HEK293 (cell line): ENCODE measurements around the gene GMPR2.

Source experiments
- CTCF ChIA-PET: fragments of 350-600 bp; formaldehyde crosslinking; extraction: SDS; loops from one replicate; lab custom pipeline; 2021; ENCODE audit warnings: antibody characterized with exemption; lab: Yijun Ruan, JAX
- POLR2A ChIA-PET: fragments of 300-600 bp; formaldehyde crosslinking; extraction: SDS; loops from one replicate; lab custom pipeline; 2020; ENCODE audit warnings: antibody characterized with exemption, inconsistent platforms; lab: Yijun Ruan, JAX
- H3K27ac ChIP-seq: fragments of 200-500 bp; sonication (Bioruptor generic); 2 replicates; pipeline ENCODE4 v1.5.1; 2014; ENCODE audit warnings: low read depth, low read length, control low read depth, inconsistent platforms; ENCODE audit errors: extremely low read depth
- H3K36me3 ChIP-seq, 2 experiments: fragments of 200-500 bp in 1 of 2; sonication (Bioruptor generic) in 1 of 2; 1 replicate in 1 of 2; 2 replicates in 1 of 2; pipeline ENCODE4 v1.5.1; 2014 to 2017; ENCODE audit warnings: inconsistent platforms in 2 of 2, low read length in 2 of 2; ENCODE audit not compliant: control insufficient read depth in 2 of 2, insufficient read depth in 1 of 2
- H3K4me1 ChIP-seq: fragments of 200-500 bp; sonication (Bioruptor generic); 2 replicates; pipeline ENCODE4 v1.5.1; 2014; ENCODE audit warnings: mild to moderate bottlenecking, low read length, inconsistent platforms; ENCODE audit not compliant: control insufficient read depth, insufficient read depth
- H3K4me3 ChIP-seq: 2 replicates; pipeline ENCODE4 v1.5.1; 2011; ENCODE audit warnings: low read depth, mild to moderate bottlenecking, control low read depth, low read length, moderate library complexity
- H3K9me3 ChIP-seq: fragments of 200-500 bp; sonication (Bioruptor generic); 2 replicates; pipeline ENCODE4 v1.5.1; 2014; ENCODE audit warnings: low read depth, low read length, inconsistent platforms; ENCODE audit not compliant: control insufficient read depth, insufficient read depth
- CTCF ChIP-seq: fragments of 450-650 bp; formaldehyde crosslinking; IDR thresholded peaks from 2 replicates; pipeline ENCODE4 v1.5.1; 2016; ENCODE audit warnings: missing biosample characterization, missing genetic modification characterization
- FEZF1 ChIP-seq: fragments of 450-650 bp; formaldehyde crosslinking; IDR thresholded peaks from 2 replicates; pipeline ENCODE4 v1.5.1; 2016; ENCODE audit warnings: missing biosample characterization, missing genetic modification characterization
- IKZF3 ChIP-seq: fragments of 450-650 bp; IDR thresholded peaks from 2 replicates; pipeline ENCODE4 v1.5.0; 2018; ENCODE audit warnings: missing biosample characterization, mild to moderate bottlenecking, missing genetic modification characterization, moderate library complexity
- MYNN ChIP-seq: fragments of 450-650 bp; formaldehyde crosslinking; IDR thresholded peaks from 2 replicates; pipeline ENCODE4 v1.5.1; 2016; ENCODE audit warnings: missing biosample characterization, missing genetic modification characterization, borderline replicate concordance
- SP2 ChIP-seq: fragments of 450-650 bp; formaldehyde crosslinking; IDR thresholded peaks from 2 replicates; pipeline ENCODE4 v1.5.1; 2016; ENCODE audit warnings: missing biosample characterization, missing genetic modification characterization
- SP3 ChIP-seq: fragments of 450-650 bp; formaldehyde crosslinking; IDR thresholded peaks from 2 replicates; pipeline ENCODE4 v1.5.1; 2016; ENCODE audit warnings: missing biosample characterization, missing genetic modification characterization
- ZBTB48 ChIP-seq: fragments of 450-650 bp; formaldehyde crosslinking; IDR thresholded peaks from 2 replicates; pipeline ENCODE4 v1.5.1; 2016; ENCODE audit warnings: missing biosample characterization, missing genetic modification characterization
- ZNF140 ChIP-seq: fragments of 450-650 bp; formaldehyde crosslinking; IDR thresholded peaks from 2 replicates; pipeline ENCODE4 v1.5.1; 2016; ENCODE audit warnings: missing biosample characterization, missing genetic modification characterization
- ZNF155 ChIP-seq: fragments of 450-650 bp; formaldehyde crosslinking; IDR thresholded peaks from 2 replicates; pipeline ENCODE4 v1.5.1; 2016; ENCODE audit warnings: missing biosample characterization, missing genetic modification characterization
- ZNF169 ChIP-seq: fragments of 450-650 bp; formaldehyde crosslinking; IDR thresholded peaks from 2 replicates; pipeline ENCODE4 v1.5.1; 2016; ENCODE audit warnings: missing biosample characterization, missing genetic modification characterization
- ZNF174 ChIP-seq: fragments of 450-650 bp; formaldehyde crosslinking; IDR thresholded peaks from 2 replicates; pipeline ENCODE4 v1.5.0; 2017; ENCODE audit warnings: missing biosample characterization, mild to moderate bottlenecking, missing genetic modification characterization
- ZNF2 ChIP-seq: fragments of 450-650 bp; formaldehyde crosslinking; IDR thresholded peaks from 2 replicates; pipeline ENCODE4 v1.5.1; 2016; ENCODE audit warnings: missing biosample characterization, missing genetic modification characterization
- ZNF214 ChIP-seq: fragments of 450-650 bp; formaldehyde crosslinking; IDR thresholded peaks from 2 replicates; pipeline ENCODE4 v1.5.1; 2017; ENCODE audit warnings: missing biosample characterization, mild to moderate bottlenecking, missing genetic modification characterization, borderline replicate concordance
- ZNF324 ChIP-seq: fragments of 450-650 bp; formaldehyde crosslinking; IDR thresholded peaks from 2 replicates; pipeline ENCODE4 v1.5.1; 2016; ENCODE audit warnings: missing biosample characterization, missing genetic modification characterization
- ZNF335 ChIP-seq: fragments of 450-650 bp; formaldehyde crosslinking; conservative IDR thresholded peaks from 2 replicates; pipeline ENCODE4 v1.5.1; 2016; ENCODE audit warnings: missing biosample characterization, missing genetic modification characterization
- ZNF341 ChIP-seq: fragments of 450-650 bp; formaldehyde crosslinking; IDR thresholded peaks from 2 replicates; pipeline ENCODE4; 2016; ENCODE audit warnings: low read depth, missing biosample characterization, missing genetic modification characterization
- ZNF426 ChIP-seq: fragments of 450-650 bp; formaldehyde crosslinking; IDR thresholded peaks from 2 replicates; pipeline ENCODE4 v1.5.1; 2017; ENCODE audit warnings: missing biosample characterization, missing genetic modification characterization, mild to moderate bottlenecking, inconsistent platforms, moderate library complexity
- ZNF488 ChIP-seq: fragments of 450-650 bp; formaldehyde crosslinking; IDR thresholded peaks from 2 replicates; pipeline ENCODE4 v1.5.1; 2016; ENCODE audit warnings: missing biosample characterization, missing genetic modification characterization
- ZNF626 ChIP-seq: fragments of 450-650 bp; sonication (Bioruptor Pico); formaldehyde crosslinking; IDR thresholded peaks from 2 replicates; pipeline ENCODE4 v1.5.1; 2018; ENCODE audit warnings: missing biosample characterization, missing genetic modification characterization, inconsistent platforms
- ZNF645 ChIP-seq: fragments of 450-650 bp; formaldehyde crosslinking; IDR thresholded peaks from 2 replicates; pipeline ENCODE4; 2016; ENCODE audit warnings: missing biosample characterization, missing genetic modification characterization
- ZNF777 ChIP-seq: fragments of 450-650 bp; formaldehyde crosslinking; IDR thresholded peaks from 2 replicates; pipeline ENCODE4 v1.5.1; 2017; ENCODE audit warnings: missing biosample characterization, missing genetic modification characterization, borderline replicate concordance
- ZNF792 ChIP-seq: fragments of 450-650 bp; formaldehyde crosslinking; IDR thresholded peaks from 2 replicates; pipeline ENCODE4 v1.5.1; 2016; ENCODE audit warnings: missing biosample characterization, missing genetic modification characterization
- TF ChIP-seq, protein P1 (sequence below): fragments of 450-650 bp; formaldehyde crosslinking; IDR thresholded peaks from 2 replicates; pipeline ENCODE4 v1.5.1; 2017; ENCODE audit warnings: missing biosample characterization, missing genetic modification characterization
- TF ChIP-seq, protein P2 (sequence below): fragments of 450-650 bp; formaldehyde crosslinking; IDR thresholded peaks from 2 replicates; pipeline ENCODE4 v1.5.1; 2016; ENCODE audit warnings: missing biosample characterization, missing genetic modification characterization
- TF ChIP-seq, protein P3 (sequence below): fragments of 450-650 bp; formaldehyde crosslinking; IDR thresholded peaks from 2 replicates; pipeline ENCODE4 v1.5.1; 2016; ENCODE audit warnings: missing biosample characterization, missing genetic modification characterization

GMPR2 gene

DNA sequence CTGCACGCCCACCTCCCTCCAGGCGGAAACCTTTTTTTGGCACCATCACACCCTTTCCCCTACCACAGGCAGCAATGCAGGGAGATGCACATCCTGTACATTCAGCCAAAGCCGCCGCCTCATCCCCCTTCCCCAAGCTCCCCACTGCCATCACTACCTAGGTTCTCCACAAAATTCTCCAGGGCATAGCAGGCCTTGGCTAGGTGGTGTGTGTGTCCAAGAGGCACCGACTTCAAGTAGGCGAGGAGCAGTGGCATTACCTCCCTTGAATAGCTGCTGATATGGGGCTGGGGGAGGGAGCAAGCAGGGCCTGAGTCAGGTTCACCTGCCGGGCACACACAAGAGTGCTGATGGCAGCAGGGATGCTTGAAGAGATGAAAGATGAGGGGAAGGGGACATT, 47.7 kb upstream of the GMPR2 start (continued):
- TF ChIP-seq, protein P1, sequence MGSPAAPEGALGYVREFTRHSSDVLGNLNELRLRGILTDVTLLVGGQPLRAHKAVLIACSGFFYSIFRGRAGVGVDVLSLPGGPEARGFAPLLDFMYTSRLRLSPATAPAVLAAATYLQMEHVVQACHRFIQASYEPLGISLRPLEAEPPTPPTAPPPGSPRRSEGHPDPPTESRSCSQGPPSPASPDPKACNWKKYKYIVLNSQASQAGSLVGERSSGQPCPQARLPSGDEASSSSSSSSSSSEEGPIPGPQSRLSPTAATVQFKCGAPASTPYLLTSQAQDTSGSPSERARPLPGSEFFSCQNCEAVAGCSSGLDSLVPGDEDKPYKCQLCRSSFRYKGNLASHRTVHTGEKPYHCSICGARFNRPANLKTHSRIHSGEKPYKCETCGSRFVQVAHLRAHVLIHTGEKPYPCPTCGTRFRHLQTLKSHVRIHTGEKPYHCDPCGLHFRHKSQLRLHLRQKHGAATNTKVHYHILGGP (tag by site-specific recombination), result no peak
- no peak for TF ChIP-seq ZNF341 (tag by site-specific recombination)

DNA sequence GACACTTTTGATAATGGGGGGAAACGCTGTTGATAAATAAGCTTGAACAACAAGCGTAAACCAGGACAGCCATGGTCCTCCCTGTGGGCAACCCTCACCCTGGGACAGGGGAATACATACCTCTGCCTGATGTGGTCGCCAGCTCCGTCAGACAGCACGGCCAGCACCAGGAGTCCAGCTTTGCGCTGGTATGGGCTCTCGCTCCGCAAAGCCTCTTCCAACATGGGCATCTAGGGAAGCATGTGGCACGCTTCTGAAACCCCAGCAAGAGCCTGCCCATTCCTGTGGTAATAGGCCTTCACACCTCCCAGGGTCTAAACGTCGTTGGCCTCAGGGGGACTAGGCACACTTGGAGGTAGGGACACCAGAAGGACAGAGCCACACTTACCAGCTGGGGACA, 47.0 kb upstream of the GMPR2 start:
- Histone ChIP-seq H3K4me1 (peaks cover 7% of the 10 kb centered on the region; the same call in 1 of the 2 replicates), H3K9me3 (no peaks in the 10 kb centered on the region), H3K36me3 (peaks cover 0 to 83% of the 10 kb centered on the region in 2 experiments; a peak in 2 of 3 replicates), H3K27ac (no peak overlapping the region), H3K4me3 (no peak overlapping the region)
- ChIA-PET POLR2A (interaction anchor here (0.7 to 1.0 kb wide), 2 partner anchors 10 to 15 kb away, joined by 4 to 8 read pairs; no protein-coding TSS in a partner anchor), CTCF (interaction anchor here (0.6 to 2.2 kb wide), 3 partner anchors 24 to 111 kb away, joined by 3 to 8 read pairs (median 5); partner anchors contain the start of gene IRF9)
- TF ChIP-seq, protein P2, sequence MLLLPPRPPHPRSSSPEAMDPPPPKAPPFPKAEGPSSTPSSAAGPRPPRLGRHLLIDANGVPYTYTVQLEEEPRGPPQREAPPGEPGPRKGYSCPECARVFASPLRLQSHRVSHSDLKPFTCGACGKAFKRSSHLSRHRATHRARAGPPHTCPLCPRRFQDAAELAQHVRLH (tag by site-specific recombination), result no peak
- TF ChIP-seq ZNF777 (tag by site-specific recombination) (no peak), ZNF2 (tag by site-specific recombination) (no peak), ZNF426 (tag by site-specific recombination) (no peak), SP3 (tag by site-specific recombination) (no peak), ZNF335 (no peak), ZNF140 (tag by site-specific recombination) (no peak), ZBTB48 (tag by site-specific recombination) (no peak), ZNF155 (tag by site-specific recombination) (no peak), ZNF169 (tag by site-specific recombination) (no peak), MYNN (tag by site-specific recombination) (no peak), ZNF214 (no peak), ZNF324 (no peak), ZNF645 (no peak), ZNF792 (tag by site-specific recombination) (no peak), ZNF626 (tag by site-specific recombination) (no peak)
- TF ChIP-seq, protein P3, sequence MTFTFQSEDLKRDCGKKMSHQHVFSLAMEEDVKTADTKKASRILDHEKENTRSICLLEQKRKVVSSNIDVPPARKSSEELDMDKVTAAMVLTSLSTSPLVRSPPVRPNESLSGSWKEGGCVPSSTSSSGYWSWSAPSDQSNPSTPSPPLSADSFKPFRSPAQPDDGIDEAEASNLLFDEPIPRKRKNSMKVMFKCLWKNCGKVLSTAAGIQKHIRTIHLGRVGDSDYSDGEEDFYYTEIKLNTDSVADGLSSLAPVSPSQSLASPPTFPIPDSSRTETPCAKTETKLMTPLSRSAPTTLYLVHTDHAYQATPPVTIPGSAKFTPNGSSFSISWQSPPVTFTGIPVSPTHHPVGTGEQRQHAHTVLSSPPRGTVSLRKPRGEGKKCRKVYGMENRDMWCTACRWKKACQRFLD (tag by site-specific recombination), result no peak

DNA sequence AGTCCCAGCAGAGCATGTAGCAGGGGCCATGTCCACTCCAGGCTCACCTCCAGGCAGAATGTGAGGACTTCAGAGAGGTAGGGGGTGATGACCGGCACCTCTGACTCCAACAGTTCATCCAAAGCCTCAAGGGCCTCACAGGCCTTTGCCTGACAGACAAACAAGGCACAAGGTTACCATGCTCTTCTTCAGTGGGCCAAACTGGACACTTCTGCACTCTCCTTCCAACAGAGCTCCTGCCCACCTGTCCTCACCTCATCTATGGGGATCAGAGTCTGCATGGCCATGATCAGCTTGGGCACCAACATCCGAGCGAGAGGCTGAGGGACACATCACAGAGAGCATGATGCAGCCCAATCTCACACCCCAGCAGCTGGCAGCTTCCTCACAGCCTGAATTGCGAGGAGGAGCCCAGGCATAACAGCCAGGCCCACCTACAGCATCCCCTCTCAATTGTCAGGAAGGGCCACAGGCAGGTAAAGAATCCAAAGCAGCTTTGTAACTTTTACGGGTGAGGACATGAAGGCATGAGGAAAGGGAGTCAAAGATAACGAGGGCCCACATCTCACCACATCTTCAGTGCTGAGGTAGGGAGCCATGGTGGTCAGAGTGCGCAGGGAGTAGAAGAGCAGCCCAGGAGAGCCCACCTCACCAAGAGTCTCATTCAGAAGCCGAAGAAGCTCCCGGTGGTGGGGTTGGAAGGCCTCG, 45.7 kb upstream of the GMPR2 start:
- ChIA-PET POLR2A (interaction anchor here (1.0 to 2.0 kb wide), 2 partner anchors 8 to 27 kb away, joined by 4 to 5 read pairs; partner anchors contain the start of genes CHMP4A and TM9SF1), CTCF (interaction anchor here (0.6 to 3.0 kb wide), 2 partner anchors 26 to 211 kb away, joined by 3 to 12 read pairs; partner anchors contain the start of gene IRF9)
- peaks cover 5 to 81% of the 10 kb centered on the region in 2 experiments for H3K36me3 ChIP-seq
- H3K4me3 ChIP-seq, result no peak overlapping the region
- H3K4me1 ChIP-seq, result peaks cover 7% of the 10 kb centered on the region; the same call in 1 of the 2 replicates
- H3K9me3 ChIP-seq, result no peaks in the 10 kb centered on the region
- no peak overlapping the region for H3K27ac ChIP-seq
- TF ChIP-seq ZNF174 (tag by site-specific recombination) (no peak), CTCF (tag by site-specific recombination) (no peak), FEZF1 (no peak), IKZF3 (no peak), SP2 (tag by site-specific recombination) (no peak), ZNF341 (tag by site-specific recombination) (no peak), ZNF488 (tag by site-specific recombination) (no peak)
- TF ChIP-seq, protein P1 (tag by site-specific recombination), result no peak
